ENCODE results near the gene CCL4. TPM values are rescaled to one million over a fixed set of nuclear protein-coding genes. Genes with fewer than 3 reads are reported as not detected.

Gene CCL4
- total RNA-seq, 1 experiment from 2014 or later, result 0.51 TPM

DNA sequence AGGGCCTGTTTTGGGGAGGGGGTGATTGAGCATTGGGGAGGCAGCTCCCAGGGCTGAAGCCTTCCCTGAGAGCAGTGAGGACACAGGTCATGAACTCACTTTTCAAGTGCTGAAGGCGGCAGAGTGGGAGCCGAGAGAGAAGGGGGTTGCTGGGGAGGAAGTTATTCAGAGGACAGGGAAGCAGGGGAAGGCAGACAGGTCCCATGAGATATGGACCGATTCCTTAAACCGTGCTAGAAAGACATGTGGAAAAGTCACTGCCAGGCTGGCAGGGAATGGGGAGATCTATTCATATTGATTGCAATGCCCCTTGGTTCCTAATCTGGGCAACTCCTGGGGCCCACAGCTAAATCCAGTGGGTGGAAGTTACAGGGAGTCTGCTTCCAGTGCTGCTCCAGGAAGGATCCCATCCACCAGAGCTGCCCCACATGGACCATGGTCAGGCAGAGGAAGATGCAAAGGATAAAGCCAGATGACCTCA is 1.1 kb downstream of the CCL4 start:
- Histone ChIP-seq H3K27ac (ENCODE audit: low read length) (no peak overlapping the region), H3K27me3 (ENCODE audit: control insufficient read depth, insufficient read depth, low read length) (peaks cover 2% of the 10 kb centered on the region; the same call in 1 of the 2 replicates), H3K36me3 (ENCODE audit: control insufficient read depth, insufficient read depth, low read length) (no peaks in the 10 kb centered on the region), H3K4me3 (ENCODE audit: low read depth in 2 of 2, low read length in 2 of 2) (no peak overlapping the region), H3K4me1 (ENCODE audit: control insufficient read depth, insufficient read depth, low read length) (no peaks in the 10 kb centered on the region), H3K9me3 (ENCODE audit: control insufficient read depth, insufficient read depth, low read depth, low read length) (no peaks in the 10 kb centered on the region)
- in situ Hi-C loops (cut with HindIII; ENCODE audit: low pct_unique_long_range_greater_than_20kb, low sequenced_read_pairs) (no loop called here), intact Hi-C loops (cut with micrococcal nuclease; ENCODE audit: unreplicated experiment) (no loop called here)
- POLR2A ChIA-PET, result no interaction called here
- ATAC-seq (no peak), DNase-seq (ENCODE audit: low read depth, low spot score) (no peak)
- TF ChIP-seq TCF7L2 (IDR thresholded peaks at IDR 0.05; ENCODE audit: low read depth, low read length) (no peak), SIN3A (IDR thresholded peaks at IDR 0.05; ENCODE audit: borderline replicate concordance, insufficient read depth, low read depth, low read length) (no peak), POLR2AphosphoS5 (IDR thresholded peaks at IDR 0.05; ENCODE audit: low read depth, low read length) (no peak)
- TF ChIP-seq, protein P1, sequence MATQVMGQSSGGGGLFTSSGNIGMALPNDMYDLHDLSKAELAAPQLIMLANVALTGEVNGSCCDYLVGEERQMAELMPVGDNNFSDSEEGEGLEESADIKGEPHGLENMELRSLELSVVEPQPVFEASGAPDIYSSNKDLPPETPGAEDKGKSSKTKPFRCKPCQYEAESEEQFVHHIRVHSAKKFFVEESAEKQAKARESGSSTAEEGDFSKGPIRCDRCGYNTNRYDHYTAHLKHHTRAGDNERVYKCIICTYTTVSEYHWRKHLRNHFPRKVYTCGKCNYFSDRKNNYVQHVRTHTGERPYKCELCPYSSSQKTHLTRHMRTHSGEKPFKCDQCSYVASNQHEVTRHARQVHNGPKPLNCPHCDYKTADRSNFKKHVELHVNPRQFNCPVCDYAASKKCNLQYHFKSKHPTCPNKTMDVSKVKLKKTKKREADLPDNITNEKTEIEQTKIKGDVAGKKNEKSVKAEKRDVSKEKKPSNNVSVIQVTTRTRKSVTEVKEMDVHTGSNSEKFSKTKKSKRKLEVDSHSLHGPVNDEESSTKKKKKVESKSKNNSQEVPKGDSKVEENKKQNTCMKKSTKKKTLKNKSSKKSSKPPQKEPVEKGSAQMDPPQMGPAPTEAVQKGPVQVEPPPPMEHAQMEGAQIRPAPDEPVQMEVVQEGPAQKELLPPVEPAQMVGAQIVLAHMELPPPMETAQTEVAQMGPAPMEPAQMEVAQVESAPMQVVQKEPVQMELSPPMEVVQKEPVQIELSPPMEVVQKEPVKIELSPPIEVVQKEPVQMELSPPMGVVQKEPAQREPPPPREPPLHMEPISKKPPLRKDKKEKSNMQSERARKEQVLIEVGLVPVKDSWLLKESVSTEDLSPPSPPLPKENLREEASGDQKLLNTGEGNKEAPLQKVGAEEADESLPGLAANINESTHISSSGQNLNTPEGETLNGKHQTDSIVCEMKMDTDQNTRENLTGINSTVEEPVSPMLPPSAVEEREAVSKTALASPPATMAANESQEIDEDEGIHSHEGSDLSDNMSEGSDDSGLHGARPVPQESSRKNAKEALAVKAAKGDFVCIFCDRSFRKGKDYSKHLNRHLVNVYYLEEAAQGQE (IDR thresholded peaks at IDR 0.05; ENCODE audit: insufficient read depth in 1 of 2, low read depth in 2 of 2, low read length in 1 of 2), result no peak
- TF ChIP-seq, protein P2, sequence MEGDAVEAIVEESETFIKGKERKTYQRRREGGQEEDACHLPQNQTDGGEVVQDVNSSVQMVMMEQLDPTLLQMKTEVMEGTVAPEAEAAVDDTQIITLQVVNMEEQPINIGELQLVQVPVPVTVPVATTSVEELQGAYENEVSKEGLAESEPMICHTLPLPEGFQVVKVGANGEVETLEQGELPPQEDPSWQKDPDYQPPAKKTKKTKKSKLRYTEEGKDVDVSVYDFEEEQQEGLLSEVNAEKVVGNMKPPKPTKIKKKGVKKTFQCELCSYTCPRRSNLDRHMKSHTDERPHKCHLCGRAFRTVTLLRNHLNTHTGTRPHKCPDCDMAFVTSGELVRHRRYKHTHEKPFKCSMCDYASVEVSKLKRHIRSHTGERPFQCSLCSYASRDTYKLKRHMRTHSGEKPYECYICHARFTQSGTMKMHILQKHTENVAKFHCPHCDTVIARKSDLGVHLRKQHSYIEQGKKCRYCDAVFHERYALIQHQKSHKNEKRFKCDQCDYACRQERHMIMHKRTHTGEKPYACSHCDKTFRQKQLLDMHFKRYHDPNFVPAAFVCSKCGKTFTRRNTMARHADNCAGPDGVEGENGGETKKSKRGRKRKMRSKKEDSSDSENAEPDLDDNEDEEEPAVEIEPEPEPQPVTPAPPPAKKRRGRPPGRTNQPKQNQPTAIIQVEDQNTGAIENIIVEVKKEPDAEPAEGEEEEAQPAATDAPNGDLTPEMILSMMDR (IDR thresholded peaks at IDR 0.05), result no peak
- BruUV-seq (replicated peaks), result no TSS peak
- CTCF ChIA-PET, result no interaction called here

GRCh38 chr17:36105781-36106492 is 2.3 kb downstream of the CCL4 start:
- Histone ChIP-seq H3K4me3 (ENCODE audit: low read depth in 2 of 2, low read length in 2 of 2) (no peak overlapping the region), H3K4me1 (ENCODE audit: control insufficient read depth, insufficient read depth, low read length) (no peaks in the 10 kb centered on the region), H3K27me3 (ENCODE audit: control insufficient read depth, insufficient read depth, low read length) (peaks cover 2% of the 10 kb centered on the region; the same call in 1 of the 2 replicates), H3K36me3 (ENCODE audit: control insufficient read depth, insufficient read depth, low read length) (no peaks in the 10 kb centered on the region), H3K27ac (ENCODE audit: low read length) (no peak overlapping the region), H3K9me3 (ENCODE audit: control insufficient read depth, insufficient read depth, low read depth, low read length) (no peaks in the 10 kb centered on the region)
- intact Hi-C loops (cut with micrococcal nuclease; ENCODE audit: unreplicated experiment) (no loop called here), in situ Hi-C loops (cut with HindIII; ENCODE audit: low pct_unique_long_range_greater_than_20kb, low sequenced_read_pairs) (no loop called here)
- POLR2A ChIA-PET, result no interaction called here
- ATAC-seq (no peak), DNase-seq (ENCODE audit: low read depth, low spot score) (no peak)
- TF ChIP-seq, protein P1 (IDR thresholded peaks at IDR 0.05; ENCODE audit: insufficient read depth in 1 of 2, low read depth in 2 of 2, low read length in 1 of 2), result no peak
- TF ChIP-seq TCF7L2 (IDR thresholded peaks at IDR 0.05; ENCODE audit: low read depth, low read length), result no peak
- TF ChIP-seq, protein P2 (IDR thresholded peaks at IDR 0.05), result no peak
- no peak for TF ChIP-seq POLR2AphosphoS5 (IDR thresholded peaks at IDR 0.05; ENCODE audit: low read depth, low read length)
- no peak for TF ChIP-seq SIN3A (IDR thresholded peaks at IDR 0.05; ENCODE audit: borderline replicate concordance, insufficient read depth, low read depth, low read length)
- CTCF ChIA-PET, result no interaction called here
- BruUV-seq (replicated peaks), result no TSS peak
